Medulla oblongata (tissue), 1 donor: ENCODE results near the gene SLC5A1.
A peak's percentile ranks its signal among the peaks of the same experiment; 100 is the strongest.
"Not testable (repeated sequence)": the region's sequence is repeated elsewhere in the genome, so short reads cannot be mapped to it uniquely, and the experiment has no call there.

Experiments used
- DNase-seq: peaks from one replicate; pipeline ENCODE4 v3.0.0-alpha.2; 2015; ENCODE audit errors: extremely low spot score

SLC5A1 gene

DNA sequence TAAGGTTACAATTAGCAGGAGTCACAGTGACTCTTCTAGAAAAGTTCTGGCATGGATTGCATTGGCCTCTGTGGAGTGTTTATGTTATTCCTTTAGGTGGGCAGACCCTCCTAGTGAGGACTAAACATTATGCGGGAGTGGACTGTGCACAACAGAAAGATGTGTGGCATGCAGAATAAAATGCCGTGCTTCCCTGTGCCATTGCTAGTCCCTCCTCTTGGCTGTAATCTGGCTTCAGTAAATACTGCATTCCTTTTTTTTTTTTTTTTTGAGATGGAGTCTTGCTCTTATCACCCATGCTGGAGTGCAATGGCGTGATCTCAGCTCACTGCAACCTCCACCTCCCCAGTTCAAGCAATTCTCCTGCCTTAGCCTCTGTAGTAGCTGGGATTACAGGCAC lies 45.0 kb downstream of the SLC5A1 start:
- DNase-seq: no peak

DNA sequence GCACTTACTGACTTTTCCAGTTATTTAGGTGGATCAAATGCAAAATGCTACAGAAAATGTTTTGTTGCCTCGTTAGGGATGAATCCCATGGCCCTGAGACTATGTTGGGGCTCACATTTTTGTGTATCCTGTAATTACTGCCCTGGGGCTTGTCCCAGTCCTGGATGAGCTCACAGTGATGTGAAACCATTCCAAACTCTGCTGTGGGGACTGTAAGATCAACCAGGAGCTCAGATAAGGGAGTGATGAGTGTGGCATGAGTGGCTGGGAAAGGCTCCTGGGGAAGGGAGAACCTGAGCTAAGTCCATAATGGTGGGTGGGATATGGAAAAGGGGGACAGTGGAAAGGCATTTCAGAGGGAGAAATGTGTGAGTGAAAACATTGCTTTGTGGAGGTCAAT lies 54.0 kb downstream of the SLC5A1 start:
- DNase-seq: no peak

- DNase-seq: no peak
These were observed 54.9 kb downstream of the SLC5A1 start for GRCh38 chr22:32097881-32098499.

- DNase-seq: no peak
These were observed 57.6 kb downstream of the SLC5A1 start for GRCh38 chr22:32100711-32101110.

DNA sequence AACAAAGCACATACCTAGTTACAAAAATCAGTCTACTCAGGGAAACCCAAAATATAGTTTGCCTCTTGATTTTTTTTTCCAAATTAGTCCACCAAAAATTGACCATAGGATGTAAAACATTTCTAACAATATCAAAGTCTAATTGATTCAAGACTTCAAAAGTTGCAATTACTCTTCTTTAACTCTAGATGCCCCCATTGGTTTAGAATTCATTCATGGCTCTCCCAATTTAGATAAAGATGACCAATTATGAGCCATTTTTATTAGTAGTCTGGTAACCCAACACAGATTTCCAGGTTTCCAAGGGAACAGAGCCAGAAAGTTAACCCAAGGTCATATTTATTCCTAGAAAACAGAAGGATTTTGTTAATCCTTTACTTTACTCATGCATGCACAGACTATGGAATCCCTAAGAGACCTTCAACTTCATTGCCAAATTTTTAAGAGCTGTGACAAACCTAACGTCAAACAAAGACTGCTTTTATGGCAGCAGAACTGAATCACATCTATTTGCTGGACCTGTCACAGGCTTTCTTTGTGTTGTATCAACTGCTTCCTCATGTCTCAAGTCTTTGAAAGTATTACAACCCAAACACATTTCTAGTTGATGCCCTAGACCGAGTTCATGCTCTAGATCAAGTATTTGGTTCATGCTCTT lies 60.7 kb downstream of the SLC5A1 start:
- DNase-seq: peak; percentile 17

DNA sequence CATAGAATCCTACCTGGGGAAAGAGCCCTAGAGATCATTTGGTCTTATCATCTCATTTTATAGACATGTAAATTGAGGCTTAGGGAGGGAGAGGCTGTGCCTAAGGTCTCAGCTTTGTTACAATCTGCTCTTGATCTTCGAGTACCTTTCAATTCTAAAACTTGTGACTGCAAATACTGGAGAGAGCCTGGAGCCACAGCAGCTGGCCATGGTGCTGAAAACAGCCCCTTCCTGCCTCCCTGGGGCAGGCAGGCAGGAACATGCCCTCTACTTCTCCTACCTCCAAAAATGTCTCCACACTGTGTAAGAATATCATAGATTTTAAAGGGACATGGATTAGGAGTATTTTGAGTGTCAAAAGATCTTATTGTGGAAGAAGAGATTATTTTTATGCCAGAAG lies 63.9 kb downstream of the SLC5A1 start:
- no peak for DNase-seq

- DNase-seq: no peak
These were observed 69.3 kb downstream of the SLC5A1 start for GRCh38 chr22:32112380-32112779.

GRCh38 chr22:32119568-32120235 lies 76.6 kb downstream of the SLC5A1 start:
- DNase-seq: no peak

GRCh38 chr22:32120603-32121002 lies 77.5 kb downstream of the SLC5A1 start:
- no peak for DNase-seq

GRCh38 chr22:32122899-32123298 lies 79.8 kb downstream of the SLC5A1 start:
- DNase-seq: no peak

- no peak for DNase-seq
These were observed 80.6 kb downstream of the SLC5A1 start for GRCh38 chr22:32123657-32124056.

GRCh38 chr22:32127904-32128303 lies 84.8 kb downstream of the SLC5A1 start:
- no peak for DNase-seq

DNA sequence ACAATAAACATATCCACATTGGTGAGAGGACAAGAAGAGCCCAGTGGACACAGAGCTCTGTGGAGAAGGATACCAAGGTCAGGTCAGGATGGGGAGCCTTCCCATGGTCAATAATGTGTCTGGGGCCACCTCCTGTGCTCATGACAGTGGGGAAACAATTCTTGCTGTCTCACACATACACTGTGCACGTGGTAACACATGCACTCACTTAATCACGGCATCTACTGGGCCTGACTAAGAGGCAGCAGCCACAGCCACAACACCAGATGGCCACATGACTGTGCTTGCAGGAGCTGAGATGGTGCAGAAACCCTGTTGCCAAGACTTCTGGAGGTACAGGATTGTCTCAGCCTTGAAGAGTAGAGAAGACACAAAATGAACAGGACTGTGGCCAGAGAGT lies 87.4 kb downstream of the SLC5A1 start:
- DNase-seq: no peak

DNA sequence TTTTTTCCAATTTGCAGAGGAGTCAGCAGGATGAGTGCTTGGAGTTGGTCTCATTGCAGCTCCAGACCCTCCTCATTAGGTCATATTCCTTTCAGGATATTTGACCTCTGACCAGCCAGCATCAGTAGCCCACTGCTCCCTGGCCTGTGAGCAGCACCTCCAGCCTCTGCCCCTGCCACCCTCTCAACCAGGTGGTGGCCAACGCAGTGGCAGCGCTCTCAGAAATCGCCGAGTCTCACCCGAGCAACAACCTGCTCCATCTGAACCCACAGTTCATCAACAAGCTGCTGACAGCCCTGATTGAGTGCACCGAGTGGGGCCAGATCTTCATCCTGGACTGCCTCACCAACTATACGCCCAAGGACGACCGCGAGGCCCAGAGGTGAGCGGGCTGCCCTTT lies 89.1 kb downstream of the SLC5A1 start:
- DNase-seq: no peak

DNA sequence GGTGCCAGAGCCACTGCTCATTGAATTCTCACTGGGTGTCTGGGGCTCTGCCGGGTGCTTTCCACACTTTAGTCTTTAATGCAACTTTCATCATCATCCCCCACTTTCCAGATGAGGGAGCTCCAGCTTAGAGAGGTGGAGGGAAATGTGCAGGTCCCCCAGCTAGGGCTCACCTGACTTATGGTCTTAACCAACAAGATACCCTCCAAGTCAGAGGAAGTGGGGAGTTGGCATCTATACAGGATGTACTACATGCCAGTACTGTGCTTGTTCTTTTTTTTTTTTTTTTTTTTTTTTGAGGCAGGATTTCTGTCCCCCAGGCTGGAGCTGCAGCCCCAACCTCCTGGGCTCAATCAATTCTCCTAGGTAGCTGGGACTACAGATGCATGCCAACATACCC lies 89.7 kb downstream of the SLC5A1 start:
- DNase-seq: no peak

DNA sequence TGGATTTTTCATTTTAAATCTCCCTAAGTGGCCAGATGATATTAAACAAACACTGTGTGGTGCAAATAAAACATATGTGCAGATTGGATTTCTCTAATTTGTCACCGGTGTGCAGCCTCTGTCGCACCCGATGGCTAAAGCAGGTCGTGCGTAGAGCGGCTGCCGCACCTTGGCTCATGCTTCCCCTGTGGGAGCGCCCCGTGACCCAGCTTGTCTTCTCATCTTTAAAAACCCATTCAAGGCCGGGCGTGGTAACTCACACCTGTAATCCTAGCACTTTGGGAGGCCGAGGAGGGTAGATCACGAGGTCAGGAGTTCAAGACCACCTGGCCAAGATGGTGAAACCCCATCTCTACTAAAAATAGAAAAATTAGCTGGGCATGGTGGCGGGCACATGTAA lies 91.7 kb downstream of the SLC5A1 start:
- not testable (repeated sequence) for DNase-seq

DNA sequence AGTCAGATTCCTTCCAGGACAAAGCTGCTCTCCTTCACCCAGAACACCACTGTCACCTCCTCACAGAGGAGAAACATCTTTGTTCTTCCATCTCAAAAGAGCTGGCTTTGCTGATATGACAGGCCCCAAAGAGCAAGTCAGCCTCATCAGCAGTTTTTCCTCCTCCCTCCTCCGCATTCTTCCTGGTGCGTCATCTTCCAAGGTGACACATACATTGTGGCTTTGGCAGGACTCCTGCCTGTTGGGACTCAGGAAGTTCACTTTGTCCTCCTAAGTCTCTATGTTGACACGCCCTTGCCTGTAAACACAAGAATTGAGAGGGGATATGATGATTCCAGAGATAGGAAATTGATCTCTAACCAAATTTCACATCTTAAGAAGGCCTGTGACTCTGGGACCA lies 92.9 kb downstream of the SLC5A1 start:
- not testable (repeated sequence) for DNase-seq

- DNase-seq: not testable (repeated sequence)
These were observed 93.8 kb downstream of the SLC5A1 start for GRCh38 chr22:32136881-32137280.

DNA sequence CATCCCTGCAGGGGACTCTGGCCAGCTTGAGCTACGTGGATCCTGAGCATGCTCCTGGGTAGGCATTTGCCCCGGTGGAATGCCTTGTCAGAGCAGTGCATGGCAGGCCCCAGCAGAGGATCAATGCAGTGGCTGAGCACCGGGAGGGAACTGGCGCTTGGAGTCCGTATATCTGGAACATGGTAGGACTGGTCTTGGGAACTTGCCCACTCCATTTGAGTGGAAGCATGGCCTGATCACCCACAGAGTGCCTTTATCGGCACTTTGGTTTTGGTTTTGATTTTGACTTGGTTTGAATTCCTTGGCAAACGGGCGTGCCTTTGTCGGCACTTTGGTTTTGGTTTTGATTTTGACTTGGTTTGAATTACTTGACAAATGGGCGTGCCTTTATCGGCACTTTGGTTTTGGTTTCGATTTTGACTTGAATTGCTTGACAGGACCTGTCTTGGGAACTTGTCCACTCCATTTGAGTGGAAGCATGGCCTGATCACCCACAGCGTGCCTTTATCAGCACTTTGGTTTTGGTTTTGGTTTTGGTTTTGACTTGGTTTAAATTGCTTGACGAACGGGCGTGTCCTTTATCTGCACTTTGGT lies 94.8 kb downstream of the SLC5A1 start:
- peak; percentile 47 for DNase-seq

DNA sequence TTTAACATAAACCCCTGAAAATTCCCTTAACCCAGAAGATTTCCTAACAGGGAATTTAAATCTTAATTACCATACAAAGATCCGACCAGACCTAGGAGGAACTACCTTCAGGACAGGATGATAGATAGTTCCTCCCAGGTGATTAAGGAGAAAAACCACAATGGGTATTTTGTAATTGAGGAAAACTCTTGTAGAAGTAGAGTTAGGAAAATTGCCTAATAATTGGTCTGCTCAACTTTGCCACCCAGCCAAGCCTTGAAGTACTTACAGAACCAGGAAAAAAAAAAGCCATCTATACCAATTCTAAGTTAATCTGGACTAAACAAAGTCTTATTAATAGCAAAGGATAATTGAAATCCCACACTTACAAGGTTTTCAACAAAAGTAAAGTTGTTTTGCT lies 95.5 kb downstream of the SLC5A1 start:
- not testable (repeated sequence) for DNase-seq

GRCh38 chr22:32140688-32141087 lies 97.6 kb downstream of the SLC5A1 start:
- DNase-seq: not testable (repeated sequence)

DNA sequence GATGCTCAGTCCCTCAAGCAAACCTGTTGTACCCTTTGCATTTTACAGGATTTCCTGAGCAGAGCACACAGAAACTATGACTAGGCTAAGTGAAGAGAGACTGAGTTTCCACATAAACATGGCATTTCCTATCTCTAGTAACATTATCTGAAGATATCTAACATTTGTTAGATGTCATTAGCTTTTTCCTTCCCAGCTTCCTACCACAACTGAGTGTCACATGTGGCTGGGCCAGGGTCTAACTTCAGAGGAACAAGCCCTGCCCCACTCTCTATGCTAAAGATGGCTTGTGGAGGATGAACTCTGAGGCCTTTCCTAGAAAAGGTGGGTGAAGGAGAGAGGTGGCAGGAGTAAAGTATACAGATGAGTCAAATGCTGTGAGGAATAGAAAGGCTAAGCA lies 99.5 kb downstream of the SLC5A1 start:
- DNase-seq: no peak
